GM12892 (cell line): ENCODE measurements around the gene RINT1.
"Not testable (repeated sequence)": the region's sequence is repeated elsewhere in the genome, so short reads cannot be mapped to it uniquely, and the experiment has no call there.

Experiments used
- DNase-seq: peaks from one replicate; pipeline ENCODE4 v3.0.0; 2011; ENCODE audit not compliant: insufficient read length
- FAIRE-seq: peaks from 2 replicates; lab custom pipeline; 2011; peaks lifted over from hg19 to GRCh38; lab: Jason Lieb, UNC
- POLR2A ChIP-seq: IDR thresholded peaks from 2 replicates; pipeline ENCODE4 v1.6.1; 2011; ENCODE audit warnings: low read depth, low read length, control low read depth
- POLR2AphosphoS5 ChIP-seq: IDR thresholded peaks from 2 replicates; pipeline ENCODE4 v1.6.1; 2011; ENCODE audit warnings: low read depth, low read length, control low read depth
- TAF1 ChIP-seq: IDR thresholded peaks from 2 replicates; pipeline ENCODE4 v1.6.1; 2011; ENCODE audit warnings: low read depth, mild to moderate bottlenecking, control low read depth, low read length, borderline replicate concordance

Gene RINT1

GRCh38 chr7:105519353-105519752 is 12.6 kb upstream of the RINT1 start:
- no peak for FAIRE-seq
- no peak for DNase-seq
- TF ChIP-seq POLR2AphosphoS5 (no peak), TAF1 (no peak), POLR2A (no peak)

- not testable (repeated sequence) for FAIRE-seq, DNase-seq
Observed at GRCh38 chr7:105520620-105521019, 11.4 kb upstream of the RINT1 start.

- FAIRE-seq (peak; percentile 72), DNase-seq (peak; percentile 40)
- TF ChIP-seq POLR2AphosphoS5, result no peak
- TF ChIP-seq TAF1, result no peak
- TF ChIP-seq POLR2A, result no peak
Observed at GRCh38 chr7:105521027-105521716, 10.8 kb upstream of the RINT1 start.

GRCh38 chr7:105521717-105522463 is 10.1 kb upstream of the RINT1 start, which contains the start of gene PUS7:
TSS of gene PUS7 (minus strand) at chr7:105522271. CDS start at chr7:105508512, 13,759 bp downstream.
- peak; percentile 92 for DNase-seq
- FAIRE-seq, result peak; percentile 81
- TF ChIP-seq TAF1 (0 out of 2 replicates have a peak, but pooled peaks have one; percentile 58), POLR2AphosphoS5 (peak; percentile 88), POLR2A (peak; percentile 91)

GRCh38 chr7:105524423-105524822 is 7.6 kb upstream of the RINT1 start:
- DNase-seq, FAIRE-seq: not testable (repeated sequence)

- FAIRE-seq (no peak), DNase-seq (no peak)
Observed at GRCh38 chr7:105524840-105525239, 7.2 kb upstream of the RINT1 start.

GRCh38 chr7:105527737-105528136 is 4.3 kb upstream of the RINT1 start:
- FAIRE-seq, DNase-seq: not testable (repeated sequence)

More at GRCh38 chr7:105524840-105525239, 7.2 kb upstream of the RINT1 start:
- TF ChIP-seq POLR2A (no peak), TAF1 (no peak), POLR2AphosphoS5 (no peak)

- TF ChIP-seq POLR2A (no peak), POLR2AphosphoS5 (no peak), TAF1 (no peak)
- FAIRE-seq, result no peak
Observed at GRCh38 chr7:105530126-105530525, 1.9 kb upstream of the RINT1 start.

GRCh38 chr7:105530546-105530945 is 1.5 kb upstream of the RINT1 start:
- FAIRE-seq, result no peak
- TF ChIP-seq POLR2AphosphoS5, result no peak
- no peak for DNase-seq

More at GRCh38 chr7:105530126-105530525, 1.9 kb upstream of the RINT1 start:
- no peak for DNase-seq

GRCh38 chr7:105532709-105533460 is 884 bp downstream of the RINT1 start:
- DNase-seq (no peak), FAIRE-seq (no peak)

GRCh38 chr7:105538339-105538738 is 6.3 kb downstream of the RINT1 start:
- DNase-seq, result no peak
- FAIRE-seq, result no peak
- TF ChIP-seq POLR2AphosphoS5 (no peak), TAF1 (no peak), POLR2A (no peak)

More at GRCh38 chr7:105532709-105533460, 884 bp downstream of the RINT1 start:
- no peak for TF ChIP-seq POLR2AphosphoS5
- TF ChIP-seq TAF1, result no peak
- no peak for TF ChIP-seq POLR2A

- no peak for FAIRE-seq
- DNase-seq, result no peak
- TF ChIP-seq TAF1, result no peak
- TF ChIP-seq POLR2AphosphoS5, result no peak
- TF ChIP-seq POLR2A, result no peak
Observed at GRCh38 chr7:105559926-105560325, 27.9 kb downstream of the RINT1 start.
